ENCODE results near the gene CSNK1G2. TPM values are rescaled to one million over a fixed set of nuclear protein-coding genes. Genes with fewer than 3 reads are reported as not detected.

Gene CSNK1G2
- total RNA-seq, 1 donor from 2014 or later = 24.5 TPM

- TF ChIP-seq CTCF (IDR thresholded peaks at IDR 0.05; ENCODE audit: borderline replicate concordance) = no peak
- Histone ChIP-seq H3K9me3 (replicated peaks) (no peaks in the 10 kb centered on the region), H3K4me1 (peaks cover 48% of the 10 kb centered on the region), H3K36me3 (no peaks in the 10 kb centered on the region), H3K27me3 (ENCODE audit: low read depth) (no peaks in the 10 kb centered on the region), H3K27ac (replicated peaks) (no peak overlapping the region), H3K4me3 (no peak overlapping the region)
- DNase-seq = no peak
- intact Hi-C loops (cut with micrococcal nuclease) = no loop called here
Measured at GRCh38 chr19:1944916-1945561, 4.1 kb downstream of the CSNK1G2 start.

GRCh38 chr19:1945899-1946298 lies 4.9 kb downstream of the CSNK1G2 start:
- H3K27ac ChIP-seq (replicated peaks) = no peak overlapping the region
- peaks cover 40% of the 10 kb centered on the region for H3K4me1 ChIP-seq
- no peaks in the 10 kb centered on the region for H3K9me3 ChIP-seq (replicated peaks)
- H3K4me3 ChIP-seq = no peak overlapping the region
- TF ChIP-seq CTCF (IDR thresholded peaks at IDR 0.05; ENCODE audit: borderline replicate concordance) = peak; percentile 64
- H3K27me3 ChIP-seq (ENCODE audit: low read depth) = no peaks in the 10 kb centered on the region
- DNase-seq = no peak
- intact Hi-C loops (cut with micrococcal nuclease) = no loop called here
- H3K36me3 ChIP-seq = no peaks in the 10 kb centered on the region

GRCh38 chr19:1947651-1948209 lies 6.8 kb downstream of the CSNK1G2 start:
- intact Hi-C loops (cut with micrococcal nuclease) = no loop called here
- Histone ChIP-seq H3K9me3 (replicated peaks) (no peaks in the 10 kb centered on the region), H3K27ac (replicated peaks) (no peak overlapping the region), H3K4me3 (no peak overlapping the region), H3K27me3 (ENCODE audit: low read depth) (no peaks in the 10 kb centered on the region), H3K4me1 (peaks cover 30% of the 10 kb centered on the region), H3K36me3 (peaks cover 3% of the 10 kb centered on the region)
- TF ChIP-seq CTCF (IDR thresholded peaks at IDR 0.05; ENCODE audit: borderline replicate concordance) = no peak
- DNase-seq = no peak

GRCh38 chr19:1949304-1950101 lies 8.5 kb downstream of the CSNK1G2 start:
- peaks cover 13% of the 10 kb centered on the region for H3K4me1 ChIP-seq
- peaks cover 3% of the 10 kb centered on the region for H3K36me3 ChIP-seq
- no peaks in the 10 kb centered on the region for H3K27me3 ChIP-seq (ENCODE audit: low read depth)
- H3K27ac ChIP-seq (replicated peaks) = no peak overlapping the region
- no peak overlapping the region for H3K4me3 ChIP-seq
- no peaks in the 10 kb centered on the region for H3K9me3 ChIP-seq (replicated peaks)
- intact Hi-C loops (cut with micrococcal nuclease) = no loop called here
- no peak for TF ChIP-seq CTCF (IDR thresholded peaks at IDR 0.05; ENCODE audit: borderline replicate concordance)
- DNase-seq = no peak

GRCh38 chr19:1950640-1951039 lies 9.7 kb downstream of the CSNK1G2 start:
- peaks cover 3% of the 10 kb centered on the region for H3K36me3 ChIP-seq
- peaks cover 4% of the 10 kb centered on the region for H3K4me1 ChIP-seq
- no peaks in the 10 kb centered on the region for H3K9me3 ChIP-seq (replicated peaks)
- no peak overlapping the region for H3K4me3 ChIP-seq
- DNase-seq = no peak
- no peak overlapping the region for H3K27ac ChIP-seq (replicated peaks)
- TF ChIP-seq CTCF (IDR thresholded peaks at IDR 0.05; ENCODE audit: borderline replicate concordance) = no peak
- no peaks in the 10 kb centered on the region for H3K27me3 ChIP-seq (ENCODE audit: low read depth)
- intact Hi-C loops (cut with micrococcal nuclease) = no loop called here
